Heart left ventricle (tissue), 13 donors: Measurements from ENCODE around the gene SYNE2.

ENCODE experiments used
- POLR2A ChIP-seq, 2 donors: fragments of 450-650 bp; IDR thresholded peaks; one replicate each; pipeline ENCODE4 v1.6.1; 2017; ENCODE audit warnings: antibody characterized with exemption in 2 of 2, mild to moderate bottlenecking in 2 of 2, moderate library complexity in 2 of 2
- TF ChIP-seq, protein P1 (sequence below), 12 donors: fragments of 200-600 bp; sonication (generic) in 4 of 12; IDR thresholded peaks; one replicate each; pipeline versions ENCODE4 v1.5.0 to v1.8.0; 2018 to 2022; ENCODE audit warnings: antibody characterized with exemption in 12 of 12, mild to moderate bottlenecking in 5 of 12
- donor health status: ischemic (EF 13 %, LVEDD 7.1; RV severe dilation, severe dysfunction).
- donor health status: DM: no; HTN: yes; CAD: no.
- donor health status: DM: no; HTN: no; CAD: no.
- donor health status: ischemic (EF 25% LVEDD 6.9; RV normal size, moderate dysfunction).
- donor health status: ischemic (EF 25% LVEDD 5.7; RV mildly dilated, moderate dysfunction).
- donor health status: ischemic (EF 35%, LVEDD 5.7; RV mildly dilated, moderate dysfunction).
- donor health status: nonischemic (EF 11% LVEDD 7.7; RV severe dilation, severe dysfunction).
- donor health status: DM: yes; HTN: yes; CAD: no.
- donor health status: PGD.
- donor health status: ischemic (EF 29% LVEDD 5.4; RV normal size, mild dysfunction).
- donor health status: nonischemic (EF 23%, LVEDD 6.1; RV moderate dilation, normal function).

- TF ChIP-seq, protein P1, sequence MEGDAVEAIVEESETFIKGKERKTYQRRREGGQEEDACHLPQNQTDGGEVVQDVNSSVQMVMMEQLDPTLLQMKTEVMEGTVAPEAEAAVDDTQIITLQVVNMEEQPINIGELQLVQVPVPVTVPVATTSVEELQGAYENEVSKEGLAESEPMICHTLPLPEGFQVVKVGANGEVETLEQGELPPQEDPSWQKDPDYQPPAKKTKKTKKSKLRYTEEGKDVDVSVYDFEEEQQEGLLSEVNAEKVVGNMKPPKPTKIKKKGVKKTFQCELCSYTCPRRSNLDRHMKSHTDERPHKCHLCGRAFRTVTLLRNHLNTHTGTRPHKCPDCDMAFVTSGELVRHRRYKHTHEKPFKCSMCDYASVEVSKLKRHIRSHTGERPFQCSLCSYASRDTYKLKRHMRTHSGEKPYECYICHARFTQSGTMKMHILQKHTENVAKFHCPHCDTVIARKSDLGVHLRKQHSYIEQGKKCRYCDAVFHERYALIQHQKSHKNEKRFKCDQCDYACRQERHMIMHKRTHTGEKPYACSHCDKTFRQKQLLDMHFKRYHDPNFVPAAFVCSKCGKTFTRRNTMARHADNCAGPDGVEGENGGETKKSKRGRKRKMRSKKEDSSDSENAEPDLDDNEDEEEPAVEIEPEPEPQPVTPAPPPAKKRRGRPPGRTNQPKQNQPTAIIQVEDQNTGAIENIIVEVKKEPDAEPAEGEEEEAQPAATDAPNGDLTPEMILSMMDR (IDR thresholded peaks at IDR 0.05) = no peak
- TF ChIP-seq POLR2A (IDR thresholded peaks at IDR 0.05) = no peak
Measured at GRCh38 chr14:64202716-64203115, 349.9 kb downstream of the SYNE2 start.
